HEK293 (cell line): ENCODE data around the gene ACTR6.
A peak's percentile ranks its signal among the peaks of the same experiment; 100 is the strongest.

ENCODE experiments used
- CTCF ChIA-PET: fragments of 350-600 bp; formaldehyde crosslinking; extraction: SDS; loops from one replicate; lab custom pipeline; 2021; ENCODE audit warnings: antibody characterized with exemption; lab: Yijun Ruan, JAX
- POLR2A ChIA-PET: fragments of 300-600 bp; formaldehyde crosslinking; extraction: SDS; loops from one replicate; lab custom pipeline; 2020; ENCODE audit warnings: antibody characterized with exemption, inconsistent platforms; lab: Yijun Ruan, JAX
- H3K27ac ChIP-seq: fragments of 200-500 bp; sonication (Bioruptor generic); 2 replicates; pipeline ENCODE4 v1.5.1; 2014; ENCODE audit warnings: low read depth, low read length, control low read depth, inconsistent platforms; ENCODE audit errors: extremely low read depth
- H3K36me3 ChIP-seq, 2 experiments: fragments of 200-500 bp in 1 of 2; sonication (Bioruptor generic) in 1 of 2; 1 replicate in 1 of 2; 2 replicates in 1 of 2; pipeline ENCODE4 v1.5.1; 2014 to 2017; ENCODE audit warnings: inconsistent platforms in 2 of 2, low read length in 2 of 2; ENCODE audit not compliant: control insufficient read depth in 2 of 2, insufficient read depth in 1 of 2
- H3K4me1 ChIP-seq: fragments of 200-500 bp; sonication (Bioruptor generic); 2 replicates; pipeline ENCODE4 v1.5.1; 2014; ENCODE audit warnings: mild to moderate bottlenecking, low read length, inconsistent platforms; ENCODE audit not compliant: control insufficient read depth, insufficient read depth
- H3K4me3 ChIP-seq: 2 replicates; pipeline ENCODE4 v1.5.1; 2011; ENCODE audit warnings: low read depth, mild to moderate bottlenecking, control low read depth, low read length, moderate library complexity
- H3K9me3 ChIP-seq: fragments of 200-500 bp; sonication (Bioruptor generic); 2 replicates; pipeline ENCODE4 v1.5.1; 2014; ENCODE audit warnings: low read depth, low read length, inconsistent platforms; ENCODE audit not compliant: control insufficient read depth, insufficient read depth
- ATF2 ChIP-seq: fragments of 450-650 bp; formaldehyde crosslinking; IDR thresholded peaks from 2 replicates; pipeline ENCODE4 v1.5.1; 2016; ENCODE audit warnings: missing biosample characterization, missing genetic modification characterization, low read depth
- EGR2 ChIP-seq: fragments of 450-650 bp; formaldehyde crosslinking; IDR thresholded peaks from 2 replicates; pipeline ENCODE4 v1.5.1; 2016; ENCODE audit warnings: low read depth, missing biosample characterization, missing genetic modification characterization
- FEZF1 ChIP-seq: fragments of 450-650 bp; formaldehyde crosslinking; IDR thresholded peaks from 2 replicates; pipeline ENCODE4 v1.5.1; 2016; ENCODE audit warnings: missing biosample characterization, missing genetic modification characterization
- OVOL3 ChIP-seq: fragments of 450-650 bp; formaldehyde crosslinking; IDR thresholded peaks from 2 replicates; pipeline ENCODE4 v1.5.1; 2016; ENCODE audit warnings: missing biosample characterization, missing genetic modification characterization
- PRDM1 ChIP-seq: fragments of 450-650 bp; formaldehyde crosslinking; IDR thresholded peaks from 2 replicates; pipeline ENCODE4; 2016; ENCODE audit warnings: missing biosample characterization, missing genetic modification characterization
- SP2 ChIP-seq: fragments of 450-650 bp; formaldehyde crosslinking; IDR thresholded peaks from 2 replicates; pipeline ENCODE4 v1.5.1; 2016; ENCODE audit warnings: missing biosample characterization, missing genetic modification characterization
- ZNF132 ChIP-seq: fragments of 450-650 bp; formaldehyde crosslinking; IDR thresholded peaks from 2 replicates; pipeline ENCODE4 v1.5.1; 2017; ENCODE audit warnings: missing biosample characterization, missing genetic modification characterization, borderline replicate concordance
- ZNF138 ChIP-seq: fragments of 450-650 bp; formaldehyde crosslinking; IDR thresholded peaks from 2 replicates; pipeline ENCODE4 v1.5.1; 2016; ENCODE audit warnings: missing biosample characterization, missing genetic modification characterization, borderline replicate concordance
- ZNF202 ChIP-seq: fragments of 450-650 bp; formaldehyde crosslinking; IDR thresholded peaks from 2 replicates; pipeline ENCODE4 v1.5.1; 2016; ENCODE audit warnings: missing biosample characterization, missing genetic modification characterization, borderline replicate concordance
- ZNF248 ChIP-seq: fragments of 450-650 bp; formaldehyde crosslinking; IDR thresholded peaks from 2 replicates; pipeline ENCODE4 v1.5.1; 2017; ENCODE audit warnings: missing biosample characterization, missing genetic modification characterization
- ZNF548 ChIP-seq: fragments of 450-650 bp; formaldehyde crosslinking; IDR thresholded peaks from 2 replicates; pipeline ENCODE4 v1.5.1; 2016; ENCODE audit warnings: missing biosample characterization, missing genetic modification characterization
- ZNF664 ChIP-seq: fragments of 450-650 bp; formaldehyde crosslinking; IDR thresholded peaks from 2 replicates; pipeline ENCODE4 v1.5.1; 2016; ENCODE audit warnings: missing biosample characterization, missing genetic modification characterization
- ZSCAN30 ChIP-seq: fragments of 450-650 bp; IDR thresholded peaks from 2 replicates; pipeline ENCODE4 v1.5.1; 2018; ENCODE audit warnings: missing biosample characterization, mild to moderate bottlenecking, missing genetic modification characterization, moderate library complexity
- TF ChIP-seq, protein P1 (sequence below): fragments of 450-650 bp; formaldehyde crosslinking; IDR thresholded peaks from 2 replicates; pipeline ENCODE4 v1.5.1; 2016; ENCODE audit warnings: missing biosample characterization, missing genetic modification characterization
- TF ChIP-seq, protein P2 (sequence below): fragments of 450-650 bp; formaldehyde crosslinking; IDR thresholded peaks from 2 replicates; pipeline ENCODE4 v1.5.1; 2017; ENCODE audit warnings: missing biosample characterization, missing genetic modification characterization
- TF ChIP-seq, protein P3 (sequence below): fragments of 450-650 bp; formaldehyde crosslinking; IDR thresholded peaks from 2 replicates; pipeline ENCODE4 v1.5.1; 2016; ENCODE audit warnings: missing biosample characterization, missing genetic modification characterization

The ACTR6 gene

GRCh38 chr12:100164153-100164704 lies 36.4 kb upstream of the ACTR6 start (continued):
- no peak for TF ChIP-seq ZNF138

DNA sequence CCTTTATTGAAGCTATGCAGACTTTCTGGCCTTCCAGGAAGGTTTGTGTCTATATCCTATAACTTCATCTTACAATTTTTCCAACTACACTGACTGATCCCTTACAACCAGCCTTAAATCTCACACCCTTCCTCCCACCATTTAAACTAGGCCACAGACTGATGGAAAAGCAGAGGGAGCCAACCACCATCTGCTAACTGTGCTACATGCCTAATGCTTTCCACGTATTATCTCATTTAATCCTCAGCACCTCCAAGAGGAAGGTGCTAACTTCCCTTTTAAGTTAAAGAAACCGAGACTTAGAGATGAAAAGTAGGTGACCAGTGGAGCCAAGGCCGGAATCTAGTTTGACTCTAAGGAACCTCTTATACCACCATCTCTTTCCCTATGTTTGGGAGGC lies 35.3 kb upstream of the ACTR6 start:
- no peak overlapping the region for H3K27ac ChIP-seq
- TF ChIP-seq SP2 (tag by site-specific recombination) (no peak), ZNF664 (tag by site-specific recombination) (peak; percentile 94)
- peaks cover 5% of the 10 kb centered on the region; the same call in 1 of the 2 replicates for H3K4me1 ChIP-seq
- H3K4me3 ChIP-seq: no peak overlapping the region
- H3K36me3 ChIP-seq: no peaks in the 10 kb centered on the region
- CTCF ChIA-PET: interaction anchor here (3.6 kb wide), 1 partner anchor 11 kb away, joined by 27 read pairs; no protein-coding TSS in a partner anchor
- POLR2A ChIA-PET: no interaction called here
- no peaks in the 10 kb centered on the region for H3K9me3 ChIP-seq

GRCh38 chr12:100166232-100166631 lies 34.4 kb upstream of the ACTR6 start:
- Histone ChIP-seq H3K4me1 (peaks cover 10% of the 10 kb centered on the region), H3K4me3 (no peak overlapping the region), H3K36me3 (no peaks in the 10 kb centered on the region), H3K9me3 (no peaks in the 10 kb centered on the region), H3K27ac (no peak overlapping the region)
- no peak for TF ChIP-seq EGR2 (tag by site-specific recombination)
- TF ChIP-seq ZNF548 (tag by site-specific recombination): no peak
- no peak for TF ChIP-seq ZSCAN30 (tag by site-specific recombination)
- no peak for TF ChIP-seq PRDM1 (tag by site-specific recombination)
- no peak for TF ChIP-seq OVOL3 (tag by site-specific recombination)
- CTCF ChIA-PET: no interaction called here
- POLR2A ChIA-PET: no interaction called here

- POLR2A ChIA-PET: no interaction called here
These were observed 32.1 kb upstream of the ACTR6 start for GRCh38 chr12:100168562-100168961.

More at GRCh38 chr12:100168562-100168961, 32.1 kb upstream of the ACTR6 start:
- CTCF ChIA-PET: interaction anchor here (0.6 to 1.3 kb wide), 4 partner anchors 9 to 30 kb away, joined by 3 to 4 read pairs (median 3); no protein-coding TSS in a partner anchor
- H3K4me1 ChIP-seq: peaks cover 11% of the 10 kb centered on the region
- no peak overlapping the region for H3K4me3 ChIP-seq
- H3K9me3 ChIP-seq: no peaks in the 10 kb centered on the region
- peaks cover 0 to 3% of the 10 kb centered on the region in 2 experiments; a peak in 1 of 3 replicates for H3K36me3 ChIP-seq
- no peak overlapping the region for H3K27ac ChIP-seq
- TF ChIP-seq ATF2 (tag by site-specific recombination) (no peak), SP2 (tag by site-specific recombination) (no peak), ZNF132 (no peak), ZNF248 (tag by site-specific recombination) (no peak), ZNF202 (tag by site-specific recombination) (no peak), ZNF548 (tag by site-specific recombination) (no peak), FEZF1 (tag by site-specific recombination) (no peak)
- TF ChIP-seq, protein P1, sequence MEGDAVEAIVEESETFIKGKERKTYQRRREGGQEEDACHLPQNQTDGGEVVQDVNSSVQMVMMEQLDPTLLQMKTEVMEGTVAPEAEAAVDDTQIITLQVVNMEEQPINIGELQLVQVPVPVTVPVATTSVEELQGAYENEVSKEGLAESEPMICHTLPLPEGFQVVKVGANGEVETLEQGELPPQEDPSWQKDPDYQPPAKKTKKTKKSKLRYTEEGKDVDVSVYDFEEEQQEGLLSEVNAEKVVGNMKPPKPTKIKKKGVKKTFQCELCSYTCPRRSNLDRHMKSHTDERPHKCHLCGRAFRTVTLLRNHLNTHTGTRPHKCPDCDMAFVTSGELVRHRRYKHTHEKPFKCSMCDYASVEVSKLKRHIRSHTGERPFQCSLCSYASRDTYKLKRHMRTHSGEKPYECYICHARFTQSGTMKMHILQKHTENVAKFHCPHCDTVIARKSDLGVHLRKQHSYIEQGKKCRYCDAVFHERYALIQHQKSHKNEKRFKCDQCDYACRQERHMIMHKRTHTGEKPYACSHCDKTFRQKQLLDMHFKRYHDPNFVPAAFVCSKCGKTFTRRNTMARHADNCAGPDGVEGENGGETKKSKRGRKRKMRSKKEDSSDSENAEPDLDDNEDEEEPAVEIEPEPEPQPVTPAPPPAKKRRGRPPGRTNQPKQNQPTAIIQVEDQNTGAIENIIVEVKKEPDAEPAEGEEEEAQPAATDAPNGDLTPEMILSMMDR: no peak
- TF ChIP-seq, protein P2, sequence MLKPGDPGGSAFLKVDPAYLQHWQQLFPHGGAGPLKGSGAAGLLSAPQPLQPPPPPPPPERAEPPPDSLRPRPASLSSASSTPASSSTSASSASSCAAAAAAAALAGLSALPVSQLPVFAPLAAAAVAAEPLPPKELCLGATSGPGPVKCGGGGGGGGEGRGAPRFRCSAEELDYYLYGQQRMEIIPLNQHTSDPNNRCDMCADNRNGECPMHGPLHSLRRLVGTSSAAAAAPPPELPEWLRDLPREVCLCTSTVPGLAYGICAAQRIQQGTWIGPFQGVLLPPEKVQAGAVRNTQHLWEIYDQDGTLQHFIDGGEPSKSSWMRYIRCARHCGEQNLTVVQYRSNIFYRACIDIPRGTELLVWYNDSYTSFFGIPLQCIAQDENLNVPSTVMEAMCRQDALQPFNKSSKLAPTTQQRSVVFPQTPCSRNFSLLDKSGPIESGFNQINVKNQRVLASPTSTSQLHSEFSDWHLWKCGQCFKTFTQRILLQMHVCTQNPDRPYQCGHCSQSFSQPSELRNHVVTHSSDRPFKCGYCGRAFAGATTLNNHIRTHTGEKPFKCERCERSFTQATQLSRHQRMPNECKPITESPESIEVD (tag by site-specific recombination): no peak
- TF ChIP-seq, protein P3, sequence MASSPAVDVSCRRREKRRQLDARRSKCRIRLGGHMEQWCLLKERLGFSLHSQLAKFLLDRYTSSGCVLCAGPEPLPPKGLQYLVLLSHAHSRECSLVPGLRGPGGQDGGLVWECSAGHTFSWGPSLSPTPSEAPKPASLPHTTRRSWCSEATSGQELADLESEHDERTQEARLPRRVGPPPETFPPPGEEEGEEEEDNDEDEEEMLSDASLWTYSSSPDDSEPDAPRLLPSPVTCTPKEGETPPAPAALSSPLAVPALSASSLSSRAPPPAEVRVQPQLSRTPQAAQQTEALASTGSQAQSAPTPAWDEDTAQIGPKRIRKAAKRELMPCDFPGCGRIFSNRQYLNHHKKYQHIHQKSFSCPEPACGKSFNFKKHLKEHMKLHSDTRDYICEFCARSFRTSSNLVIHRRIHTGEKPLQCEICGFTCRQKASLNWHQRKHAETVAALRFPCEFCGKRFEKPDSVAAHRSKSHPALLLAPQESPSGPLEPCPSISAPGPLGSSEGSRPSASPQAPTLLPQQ (tag by site-specific recombination): no peak
